ENCODE results near the gene SLC12A3.
"Not testable (repeated sequence)": the region's sequence is repeated elsewhere in the genome, so short reads cannot be mapped to it uniquely, and the experiment has no call there.

The SLC12A3 gene

GRCh38 chr16:56869513-56870275 is 4.7 kb downstream of the SLC12A3 start:
- no peak for DNase-seq (ENCODE audit: low read depth)

GRCh38 chr16:56870276-56870888 is 5.4 kb downstream of the SLC12A3 start:
- DNase-seq (ENCODE audit: low read depth) = no peak

- DNase-seq (ENCODE audit: low read depth) = no peak
These were observed 6.2 kb downstream of the SLC12A3 start for GRCh38 chr16:56871172-56871593.

GRCh38 chr16:56872863-56873391 is 7.9 kb downstream of the SLC12A3 start:
- no peak for DNase-seq (ENCODE audit: low read depth)

- no peak for DNase-seq (ENCODE audit: low read depth)
These were observed 9.8 kb downstream of the SLC12A3 start for GRCh38 chr16:56874800-56875199.

GRCh38 chr16:56876048-56876447 is 11.0 kb downstream of the SLC12A3 start:
- no peak for DNase-seq (ENCODE audit: low read depth)

- no peak for DNase-seq (ENCODE audit: low read depth)
These were observed 12.6 kb downstream of the SLC12A3 start for GRCh38 chr16:56877486-56878182.

GRCh38 chr16:56878282-56878854 is 13.4 kb downstream of the SLC12A3 start:
- no peak for DNase-seq (ENCODE audit: low read depth)

GRCh38 chr16:56879276-56879675 is 14.3 kb downstream of the SLC12A3 start:
- no peak for DNase-seq (ENCODE audit: low read depth)

GRCh38 chr16:56880176-56880575 is 15.2 kb downstream of the SLC12A3 start:
- DNase-seq (ENCODE audit: low read depth) = no peak

GRCh38 chr16:56880685-56881084 is 15.7 kb downstream of the SLC12A3 start:
- DNase-seq (ENCODE audit: low read depth) = no peak

GRCh38 chr16:56882077-56882800 is 17.2 kb downstream of the SLC12A3 start:
- DNase-seq (ENCODE audit: low read depth) = no peak

GRCh38 chr16:56883586-56883985 is 18.6 kb downstream of the SLC12A3 start:
- no peak for DNase-seq (ENCODE audit: low read depth)

GRCh38 chr16:56884026-56884582 is 19.1 kb downstream of the SLC12A3 start:
- DNase-seq (ENCODE audit: low read depth) = no peak

- not testable (repeated sequence) for DNase-seq (ENCODE audit: low read depth)
These were observed 19.9 kb downstream of the SLC12A3 start for GRCh38 chr16:56884929-56885328.

- no peak for DNase-seq (ENCODE audit: low read depth)
These were observed 20.6 kb downstream of the SLC12A3 start for GRCh38 chr16:56885446-56886162.

GRCh38 chr16:56886296-56886695 is 21.3 kb downstream of the SLC12A3 start:
- DNase-seq (ENCODE audit: low read depth) = no peak

- no peak for DNase-seq (ENCODE audit: low read depth)
These were observed 21.8 kb downstream of the SLC12A3 start for GRCh38 chr16:56886826-56887225.

GRCh38 chr16:56888806-56889205 is 23.8 kb downstream of the SLC12A3 start:
- DNase-seq (ENCODE audit: low read depth) = no peak

- no peak for DNase-seq (ENCODE audit: low read depth)
These were observed 24.2 kb downstream of the SLC12A3 start for GRCh38 chr16:56889206-56889605.

GRCh38 chr16:56891685-56892084 is 26.7 kb downstream of the SLC12A3 start:
- no peak for DNase-seq (ENCODE audit: low read depth)

Measured in stimulated activated CD8-positive, alpha-beta memory T cell treated with anti-CD3 and anti-CD28 coated beads, Interleukin-15, amount 100 ng/mL, for 24 hours (primary cell).